Mesothelial cell of epicardium (in vitro differentiated cells): ENCODE measurements around the gene ABCA5. TPM values are rescaled to one million over a fixed set of nuclear protein-coding genes. Genes with fewer than 3 reads are reported as not detected.

ENCODE experiments used
- DNase-seq, 2 experiments: peaks; one replicate each; pipeline ENCODE4 v3.0.0; 2021; ENCODE audit warnings: low spot score in 2 of 2; ENCODE audit not compliant: unreplicated experiment in 2 of 2
- H3K27ac Mint-ChIP-seq: 2 replicates; pipeline ENCODE4 v1.8.0; 2021; ENCODE audit warnings: mixed read lengths
- H3K27me3 Mint-ChIP-seq: 2 replicates; pipeline ENCODE4 v1.8.0; 2021; ENCODE audit warnings: low read depth, mixed read lengths
- H3K36me3 Mint-ChIP-seq: 2 replicates; pipeline ENCODE4 v1.8.0; 2021; ENCODE audit warnings: mixed read lengths
- H3K4me1 Mint-ChIP-seq: 2 replicates; pipeline ENCODE4 v1.8.0; 2021; ENCODE audit warnings: mixed read lengths
- H3K4me3 Mint-ChIP-seq: 2 replicates; pipeline ENCODE4 v1.8.0; 2021; ENCODE audit warnings: mild to moderate bottlenecking, moderate library complexity, mixed read lengths
- H3K9me3 Mint-ChIP-seq: 2 replicates; pipeline ENCODE4 v1.8.0; 2021; ENCODE audit warnings: mixed read lengths
- CTCF ChIP-seq: fragments of 200-600 bp; sonication (generic); IDR thresholded peaks from one replicate; pipeline ENCODE4 v1.5.0; 2021; ENCODE audit warnings: antibody characterized with exemption; ENCODE audit not compliant: unreplicated experiment
- total RNA-seq: library from RNA; stranded (reverse); gene quantifications from 3 replicates; pipeline ENCODE4 v1.2.1, GENCODE V29; 2021

Gene ABCA5
- total RNA-seq, 1 donor from 2014 or later: 12.5 TPM

- Mint-ChIP-seq H3K36me3 (no peaks in the 10 kb centered on the region), H3K27me3 (peaks cover 10% of the 10 kb centered on the region), H3K27ac (peak overlapping the region; percentile 95), H3K9me3 (no peaks in the 10 kb centered on the region), H3K4me3 (peak overlapping the region; percentile 85), H3K4me1 (peaks cover 18% of the 10 kb centered on the region)
- no peak for TF ChIP-seq CTCF
- no peak for DNase-seq
Observed at GRCh38 chr17:69326377-69327059, 415 bp downstream of the ABCA5 start.

GRCh38 chr17:69325518-69326376 lies 1.2 kb downstream of the ABCA5 start:
- Mint-ChIP-seq H3K27ac (peak overlapping the region; percentile 90), H3K4me3 (peak overlapping the region; percentile 85), H3K27me3 (peaks cover 6% of the 10 kb centered on the region), H3K9me3 (no peaks in the 10 kb centered on the region), H3K36me3 (no peaks in the 10 kb centered on the region), H3K4me1 (peaks cover 18% of the 10 kb centered on the region)
- no peak for TF ChIP-seq CTCF
- DNase-seq: no peak

- peaks cover 18% of the 10 kb centered on the region for H3K4me1 Mint-ChIP-seq
- H3K9me3 Mint-ChIP-seq: no peaks in the 10 kb centered on the region
- H3K4me3 Mint-ChIP-seq: no peak overlapping the region
- H3K36me3 Mint-ChIP-seq: no peaks in the 10 kb centered on the region
- H3K27ac Mint-ChIP-seq: no peak overlapping the region
- TF ChIP-seq CTCF: no peak
- H3K27me3 Mint-ChIP-seq: peaks cover 6% of the 10 kb centered on the region
- no peak for DNase-seq
Observed at GRCh38 chr17:69323806-69324205, 3.1 kb downstream of the ABCA5 start.

- no peak for DNase-seq
- Mint-ChIP-seq H3K4me3 (no peak overlapping the region), H3K36me3 (no peaks in the 10 kb centered on the region), H3K27ac (no peak overlapping the region), H3K9me3 (no peaks in the 10 kb centered on the region), H3K27me3 (peaks cover 6% of the 10 kb centered on the region), H3K4me1 (peaks cover 12% of the 10 kb centered on the region)
- no peak for TF ChIP-seq CTCF
Observed at GRCh38 chr17:69320908-69321238, 6.1 kb downstream of the ABCA5 start.

- no peak for DNase-seq
- no peak for TF ChIP-seq CTCF
- H3K9me3 Mint-ChIP-seq: no peaks in the 10 kb centered on the region
- H3K27me3 Mint-ChIP-seq: peaks cover 6% of the 10 kb centered on the region
- H3K4me1 Mint-ChIP-seq: peaks cover 8% of the 10 kb centered on the region
- no peaks in the 10 kb centered on the region for H3K36me3 Mint-ChIP-seq
- H3K27ac Mint-ChIP-seq: no peak overlapping the region
- H3K4me3 Mint-ChIP-seq: no peak overlapping the region
Observed at GRCh38 chr17:69320210-69320907, 6.6 kb downstream of the ABCA5 start.
